ENCODE results near the gene NUMA1.

The NUMA1 gene, protein sequence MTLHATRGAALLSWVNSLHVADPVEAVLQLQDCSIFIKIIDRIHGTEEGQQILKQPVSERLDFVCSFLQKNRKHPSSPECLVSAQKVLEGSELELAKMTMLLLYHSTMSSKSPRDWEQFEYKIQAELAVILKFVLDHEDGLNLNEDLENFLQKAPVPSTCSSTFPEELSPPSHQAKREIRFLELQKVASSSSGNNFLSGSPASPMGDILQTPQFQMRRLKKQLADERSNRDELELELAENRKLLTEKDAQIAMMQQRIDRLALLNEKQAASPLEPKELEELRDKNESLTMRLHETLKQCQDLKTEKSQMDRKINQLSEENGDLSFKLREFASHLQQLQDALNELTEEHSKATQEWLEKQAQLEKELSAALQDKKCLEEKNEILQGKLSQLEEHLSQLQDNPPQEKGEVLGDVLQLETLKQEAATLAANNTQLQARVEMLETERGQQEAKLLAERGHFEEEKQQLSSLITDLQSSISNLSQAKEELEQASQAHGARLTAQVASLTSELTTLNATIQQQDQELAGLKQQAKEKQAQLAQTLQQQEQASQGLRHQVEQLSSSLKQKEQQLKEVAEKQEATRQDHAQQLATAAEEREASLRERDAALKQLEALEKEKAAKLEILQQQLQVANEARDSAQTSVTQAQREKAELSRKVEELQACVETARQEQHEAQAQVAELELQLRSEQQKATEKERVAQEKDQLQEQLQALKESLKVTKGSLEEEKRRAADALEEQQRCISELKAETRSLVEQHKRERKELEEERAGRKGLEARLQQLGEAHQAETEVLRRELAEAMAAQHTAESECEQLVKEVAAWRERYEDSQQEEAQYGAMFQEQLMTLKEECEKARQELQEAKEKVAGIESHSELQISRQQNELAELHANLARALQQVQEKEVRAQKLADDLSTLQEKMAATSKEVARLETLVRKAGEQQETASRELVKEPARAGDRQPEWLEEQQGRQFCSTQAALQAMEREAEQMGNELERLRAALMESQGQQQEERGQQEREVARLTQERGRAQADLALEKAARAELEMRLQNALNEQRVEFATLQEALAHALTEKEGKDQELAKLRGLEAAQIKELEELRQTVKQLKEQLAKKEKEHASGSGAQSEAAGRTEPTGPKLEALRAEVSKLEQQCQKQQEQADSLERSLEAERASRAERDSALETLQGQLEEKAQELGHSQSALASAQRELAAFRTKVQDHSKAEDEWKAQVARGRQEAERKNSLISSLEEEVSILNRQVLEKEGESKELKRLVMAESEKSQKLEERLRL (N-terminal part only)

DNA sequence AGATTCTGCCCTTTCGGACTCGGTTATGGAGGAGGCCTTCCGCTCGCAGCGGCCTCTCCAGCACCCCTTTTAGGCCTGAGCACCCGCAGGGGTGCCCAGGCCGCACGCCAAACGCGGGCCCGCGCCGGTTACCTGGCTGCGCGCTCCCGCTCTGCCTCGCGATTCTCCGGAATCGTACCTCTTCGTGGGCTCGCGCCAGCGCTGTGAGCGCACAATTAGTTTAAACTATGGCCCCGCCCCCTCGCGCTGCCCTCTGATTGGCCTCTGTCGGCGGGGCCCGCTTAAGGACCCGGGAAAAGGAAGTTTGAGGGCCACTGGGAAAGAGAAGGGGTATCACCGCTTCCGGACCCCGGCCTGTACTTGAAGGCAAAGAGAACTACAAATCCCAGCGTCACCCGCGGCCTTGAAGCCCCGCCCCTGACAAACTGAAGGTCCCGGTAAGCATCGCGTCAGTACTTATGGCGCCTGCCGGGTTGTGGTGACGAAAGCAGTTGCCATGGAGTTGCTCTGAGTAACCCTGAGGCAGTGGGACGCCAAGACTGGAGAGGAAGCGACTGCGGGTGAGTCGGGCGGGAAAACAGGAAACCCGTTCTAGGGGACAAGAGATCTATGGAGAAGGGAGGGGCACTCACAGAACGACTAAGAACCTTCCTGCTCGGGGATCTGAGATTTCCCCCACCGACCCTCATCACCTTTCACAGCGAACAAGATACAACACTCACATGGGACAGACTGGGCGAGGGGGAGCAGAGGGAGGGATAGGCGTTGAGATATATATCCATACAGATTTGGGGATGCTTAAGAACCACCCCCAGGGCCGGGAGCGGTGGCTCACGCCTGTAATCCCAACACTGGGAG is at the start of gene NUMA1, which contains the start of gene LRRC51:
TSS of gene NUMA1 (minus strand) at position 217 of the 858 bp plus-strand sequence. CDS start 44,599 bp downstream, outside the sequence.
TSS of gene LRRC51 (plus strand) at position 525 of the 858 bp plus-strand sequence. CDS start 8,234 bp downstream, outside the sequence.
- peak; percentile 100 for DNase-seq

DNA sequence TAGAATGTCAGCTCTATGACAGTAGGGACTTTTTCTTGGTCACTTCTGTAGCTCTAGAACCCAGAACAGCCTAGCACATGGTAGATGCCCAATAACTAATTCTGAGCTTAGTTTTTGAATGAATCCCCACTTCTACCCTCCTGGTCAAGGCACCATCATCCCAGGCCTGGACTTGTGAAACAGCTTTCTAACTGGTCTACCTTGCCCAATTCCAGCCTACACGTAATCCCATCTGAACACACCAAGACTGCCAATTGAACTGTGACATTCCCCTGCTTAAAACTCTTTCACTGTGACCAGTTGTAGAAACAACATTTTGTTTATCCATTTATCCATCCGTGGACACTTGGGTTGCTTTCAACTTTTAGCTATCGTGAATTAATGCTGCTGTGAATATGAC is 49.0 kb upstream of the NUMA1 start:
- no peak for DNase-seq

DNA sequence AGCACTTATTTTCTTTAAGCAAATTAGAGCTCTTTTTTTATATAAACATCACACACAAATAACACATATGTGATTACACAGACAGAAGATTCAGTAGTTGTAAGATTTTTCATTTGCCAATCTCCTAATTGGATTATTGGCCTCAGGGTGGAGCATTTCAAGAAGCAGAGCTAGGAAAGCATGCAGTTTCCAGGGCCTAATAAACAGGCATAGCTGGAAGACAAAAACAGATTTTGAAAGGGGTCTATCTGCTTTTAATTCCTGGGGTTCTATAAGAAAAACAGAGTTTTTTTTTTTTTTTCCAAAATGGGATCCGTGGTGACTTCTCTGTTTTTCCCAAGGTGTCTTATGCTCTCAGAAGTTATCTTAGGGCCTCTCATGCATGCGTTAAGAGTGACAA is 47.6 kb upstream of the NUMA1 start:
- no peak for DNase-seq

DNA sequence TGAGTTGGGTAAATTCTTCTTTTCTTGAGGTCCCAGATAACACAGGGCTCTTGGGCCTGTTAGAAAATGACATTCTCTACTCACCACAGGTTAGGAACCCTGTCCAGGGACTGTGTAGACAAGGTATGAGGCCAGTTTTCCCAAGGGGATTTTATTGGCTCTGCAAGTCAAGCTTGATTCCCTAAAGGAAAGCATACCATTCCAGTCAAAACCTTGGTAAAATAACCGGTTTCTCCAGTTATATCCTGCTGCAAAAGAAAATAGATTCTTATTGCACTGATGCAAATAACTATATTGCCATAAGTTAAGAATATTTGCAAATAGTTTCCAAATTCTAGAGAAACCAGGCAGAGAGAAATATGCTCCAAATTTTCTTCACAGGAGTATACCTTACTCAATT is 45.6 kb upstream of the NUMA1 start:
- no peak for DNase-seq

DNA sequence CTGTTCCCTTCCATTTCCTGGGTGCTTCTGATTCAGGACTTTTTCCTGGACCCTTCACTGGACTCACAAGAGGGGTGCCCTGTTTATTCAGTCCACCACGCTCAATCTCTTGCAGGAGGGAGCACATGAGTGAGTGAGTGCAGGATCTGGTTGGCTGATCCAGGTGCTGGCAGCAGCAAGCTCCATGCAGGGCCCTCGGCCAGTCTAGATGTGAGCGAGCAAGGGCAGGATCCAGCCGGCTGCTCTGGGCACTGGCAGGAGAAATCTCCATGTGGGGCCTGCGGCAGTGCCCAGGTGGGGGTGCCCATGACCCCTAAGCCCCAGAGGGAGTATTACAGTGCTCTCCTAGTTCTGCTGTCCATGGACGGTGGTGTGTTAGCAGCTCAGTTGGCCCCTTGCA is 43.7 kb upstream of the NUMA1 start:
- DNase-seq = no peak

DNA sequence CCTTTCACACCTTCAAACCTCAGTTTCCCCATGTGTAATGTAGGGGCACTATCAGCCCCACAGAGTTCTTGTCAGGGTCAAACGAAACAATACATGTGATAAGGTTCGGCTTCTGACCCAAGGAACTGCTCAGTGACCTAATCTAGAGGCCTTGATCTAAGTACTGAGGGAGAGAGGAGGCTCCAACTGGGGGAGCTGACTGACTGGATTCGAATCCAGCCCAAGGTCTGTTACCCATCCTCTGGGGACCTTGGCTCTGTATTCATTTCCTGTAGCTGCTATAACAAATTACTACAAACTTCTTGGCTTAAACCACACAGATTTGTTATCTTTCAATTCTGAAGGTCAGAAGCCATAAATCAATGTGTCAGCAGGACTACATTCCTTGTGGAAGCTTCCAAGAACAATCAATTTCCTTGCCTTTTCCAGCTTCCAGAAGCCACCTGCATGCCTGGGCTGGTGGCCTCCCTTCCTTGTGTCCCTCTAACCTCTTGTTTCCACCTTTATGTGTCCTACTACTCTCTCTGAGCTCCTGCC is 42.8 kb upstream of the NUMA1 start:
- DNase-seq = no peak

DNA sequence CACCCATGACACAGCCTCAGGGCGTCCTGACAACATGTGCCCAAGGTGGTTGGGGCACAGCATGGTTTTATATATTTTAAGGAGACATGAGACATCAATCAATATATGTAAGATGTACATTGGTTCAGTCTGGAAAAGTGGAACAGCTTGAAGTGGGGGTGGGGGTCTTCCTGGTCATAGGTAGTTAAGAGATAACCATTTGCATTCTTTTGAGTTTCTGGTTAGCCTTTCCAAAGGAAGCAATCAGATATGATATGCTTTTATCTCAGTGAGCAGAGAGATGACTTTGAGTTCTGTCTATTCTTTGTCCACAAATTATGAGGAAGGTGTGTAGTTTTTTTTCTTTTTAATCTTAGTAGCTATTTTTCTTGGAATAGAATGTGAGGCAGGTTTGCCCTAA is 42.3 kb upstream of the NUMA1 start:
- DNase-seq = no peak

DNA sequence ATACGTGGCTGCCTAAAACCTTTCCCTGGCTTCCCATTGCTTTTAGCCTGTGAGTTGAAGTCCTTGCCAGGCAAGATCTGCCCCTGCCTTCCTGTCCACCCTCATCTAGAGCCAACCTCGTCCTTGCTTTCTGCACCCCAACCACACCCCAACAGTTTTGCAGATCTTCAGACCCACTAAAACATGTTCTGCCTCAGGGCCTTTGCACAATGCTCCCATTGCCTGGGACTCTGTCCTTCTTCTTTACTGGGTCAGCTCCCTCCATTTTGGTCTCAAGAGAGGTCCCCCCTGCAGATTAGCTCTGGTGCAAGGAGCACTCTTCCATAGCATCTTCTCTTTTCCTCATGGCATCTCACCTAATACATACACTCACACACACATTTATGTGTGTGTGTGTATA is 40.6 kb upstream of the NUMA1 start:
- DNase-seq = no peak

DNA sequence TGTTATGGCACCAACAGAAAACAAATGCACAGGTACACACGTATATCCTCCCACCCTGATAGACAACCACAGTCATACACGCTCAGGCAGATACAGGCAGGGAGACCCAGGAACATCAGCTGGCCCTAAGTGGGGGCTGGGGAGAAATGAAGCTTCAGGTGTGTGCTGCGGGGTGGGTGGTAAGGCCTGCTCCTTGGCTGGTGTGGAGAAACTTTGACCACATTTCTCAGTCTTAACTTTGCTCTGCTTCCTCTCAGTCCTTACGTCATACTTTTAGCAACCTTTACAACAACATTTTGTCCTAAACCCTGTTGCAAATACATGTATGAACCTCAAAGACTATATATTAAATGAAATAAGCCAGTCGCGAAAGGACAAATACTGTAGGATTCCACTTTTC is 38.9 kb upstream of the NUMA1 start:
- no peak for DNase-seq

DNA sequence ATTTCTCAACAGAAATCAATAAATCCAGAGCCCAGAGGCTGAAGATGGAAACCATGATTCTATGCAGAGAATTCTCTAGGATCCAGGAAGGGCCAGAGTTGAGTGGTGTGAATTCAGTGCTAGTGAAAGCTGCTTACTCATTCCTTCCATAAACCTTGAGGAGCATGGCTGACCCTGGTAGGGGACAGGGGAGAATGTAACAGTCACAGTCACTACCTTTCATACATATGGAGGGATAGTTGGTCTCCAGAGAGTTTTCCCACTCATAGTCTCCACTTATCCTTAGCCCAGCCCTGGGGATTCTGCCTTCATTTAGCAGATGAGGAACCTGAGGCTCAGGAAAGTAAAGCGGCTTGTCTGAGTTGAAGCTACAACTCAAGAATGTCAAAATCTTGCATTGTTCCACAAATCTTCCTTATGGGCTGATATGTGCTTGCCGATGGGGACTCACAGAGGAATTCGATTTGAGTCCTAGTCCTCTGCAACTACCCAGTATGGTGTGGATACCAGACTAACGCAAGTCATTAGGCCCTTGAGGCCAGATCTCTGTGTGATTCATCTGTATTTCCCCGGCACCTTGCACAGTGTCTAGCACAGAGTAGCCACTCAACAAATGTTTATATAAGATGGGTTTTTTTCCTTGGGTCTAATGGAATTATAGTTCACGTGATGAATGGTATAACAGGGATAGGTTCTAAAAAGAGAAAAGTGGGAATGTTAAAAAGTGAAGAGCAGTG is 35.8 kb upstream of the NUMA1 start:
- DNase-seq = no peak

DNA sequence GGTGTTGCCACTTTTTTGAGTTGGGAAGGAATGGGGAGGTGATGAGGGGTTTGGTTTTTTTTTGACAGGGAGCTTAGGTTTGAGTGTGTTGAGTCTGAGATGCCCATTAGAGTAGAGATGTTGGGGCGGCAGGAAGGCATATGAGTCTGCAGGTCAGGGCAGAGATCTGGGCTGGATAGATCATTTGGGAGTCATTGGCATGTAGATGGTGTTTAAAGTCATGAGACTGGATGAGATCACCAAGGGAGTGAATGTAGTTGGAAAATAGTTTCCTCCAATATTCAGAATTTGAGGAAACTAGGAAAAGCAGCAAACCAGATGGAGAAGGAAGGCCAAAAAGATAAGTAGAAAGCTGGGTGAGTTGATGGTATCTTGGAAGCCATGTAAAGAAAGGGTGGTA is 34.2 kb upstream of the NUMA1 start:
- DNase-seq = no peak

DNA sequence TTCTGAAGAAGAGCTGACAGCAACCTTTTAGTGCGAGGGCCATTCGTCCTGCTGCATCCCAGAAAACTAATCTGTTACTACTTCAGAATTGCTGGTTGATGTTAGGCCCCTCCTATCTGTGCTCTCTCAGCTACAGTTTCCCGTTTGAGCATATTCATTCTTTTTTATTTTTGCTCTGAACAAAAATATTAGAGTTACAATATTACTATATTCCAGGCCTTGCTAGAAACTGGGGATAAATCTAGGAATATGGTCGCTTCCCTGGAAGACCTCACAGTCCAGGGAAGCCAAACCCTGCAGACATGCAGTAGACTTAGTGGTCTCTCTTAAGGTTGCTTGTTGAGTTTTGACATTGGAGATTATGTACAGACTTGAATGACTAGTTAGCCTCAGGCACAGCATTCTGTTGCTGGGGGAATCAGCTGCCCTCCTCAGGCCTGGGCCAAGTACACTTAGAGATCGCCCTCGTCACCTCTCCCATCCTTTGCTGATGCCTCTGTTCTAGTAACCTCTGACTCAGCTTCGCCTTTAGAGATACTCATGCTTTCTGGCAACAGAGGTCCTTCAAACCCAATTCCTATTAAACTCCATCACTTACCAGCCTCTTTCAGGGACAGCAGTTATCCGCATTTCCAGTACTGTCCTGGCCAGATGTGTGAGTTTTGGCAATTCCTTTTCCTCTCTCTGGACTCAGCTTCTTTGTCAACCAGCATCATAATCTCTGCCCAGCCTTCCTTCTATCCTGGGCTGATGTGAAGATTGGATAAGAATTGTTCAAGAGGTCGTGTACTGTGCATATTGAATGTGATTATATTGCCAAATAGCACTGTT is 32.9 kb upstream of the NUMA1 start:
- DNase-seq = no peak

DNA sequence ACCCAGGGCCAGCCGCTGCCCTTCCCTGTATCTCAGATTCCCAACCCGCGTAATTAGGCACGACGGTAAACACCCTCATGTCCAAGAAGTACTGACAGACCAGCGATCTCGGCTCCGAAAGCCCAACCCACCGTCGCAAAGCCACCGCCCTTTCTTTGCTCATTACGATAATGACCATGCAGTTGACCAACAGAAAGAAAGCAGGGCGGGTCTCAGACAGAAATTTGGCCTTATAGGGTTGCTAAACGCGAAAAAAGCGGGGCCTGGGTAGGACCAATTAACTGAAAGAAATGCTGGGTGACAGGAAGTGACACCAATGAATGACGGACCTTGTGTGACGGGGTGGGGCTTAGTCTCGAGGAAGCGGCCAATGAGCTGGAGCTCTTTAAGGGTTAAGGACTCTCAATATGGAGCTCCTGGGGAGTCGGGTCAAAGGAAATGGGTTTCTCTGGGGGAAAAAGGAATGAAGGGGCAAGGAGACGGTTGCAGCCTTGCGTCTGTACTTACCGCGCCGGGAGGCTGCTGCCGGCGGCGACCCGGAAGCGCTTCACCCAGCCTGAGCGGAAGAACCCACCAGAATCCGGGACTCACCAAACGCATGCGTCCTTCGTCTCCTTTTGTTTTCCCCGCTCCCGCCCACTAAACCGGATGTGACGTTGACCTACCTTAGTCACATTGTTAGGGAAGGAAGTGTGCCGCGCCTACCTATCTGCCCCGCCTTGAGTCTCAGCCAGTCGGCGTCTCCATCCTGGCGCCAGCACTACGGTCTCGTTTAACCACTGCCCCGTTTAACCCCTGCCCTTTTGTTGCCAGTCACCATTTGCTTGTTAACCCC is 32.0 kb upstream of the NUMA1 start, which contains the start of gene ANAPC15:
TSS of gene ANAPC15 (minus strand) at position 553 of the 835 bp plus-strand sequence. CDS start 1,419 bp downstream, outside the sequence.
- DNase-seq = peak; percentile 100

DNA sequence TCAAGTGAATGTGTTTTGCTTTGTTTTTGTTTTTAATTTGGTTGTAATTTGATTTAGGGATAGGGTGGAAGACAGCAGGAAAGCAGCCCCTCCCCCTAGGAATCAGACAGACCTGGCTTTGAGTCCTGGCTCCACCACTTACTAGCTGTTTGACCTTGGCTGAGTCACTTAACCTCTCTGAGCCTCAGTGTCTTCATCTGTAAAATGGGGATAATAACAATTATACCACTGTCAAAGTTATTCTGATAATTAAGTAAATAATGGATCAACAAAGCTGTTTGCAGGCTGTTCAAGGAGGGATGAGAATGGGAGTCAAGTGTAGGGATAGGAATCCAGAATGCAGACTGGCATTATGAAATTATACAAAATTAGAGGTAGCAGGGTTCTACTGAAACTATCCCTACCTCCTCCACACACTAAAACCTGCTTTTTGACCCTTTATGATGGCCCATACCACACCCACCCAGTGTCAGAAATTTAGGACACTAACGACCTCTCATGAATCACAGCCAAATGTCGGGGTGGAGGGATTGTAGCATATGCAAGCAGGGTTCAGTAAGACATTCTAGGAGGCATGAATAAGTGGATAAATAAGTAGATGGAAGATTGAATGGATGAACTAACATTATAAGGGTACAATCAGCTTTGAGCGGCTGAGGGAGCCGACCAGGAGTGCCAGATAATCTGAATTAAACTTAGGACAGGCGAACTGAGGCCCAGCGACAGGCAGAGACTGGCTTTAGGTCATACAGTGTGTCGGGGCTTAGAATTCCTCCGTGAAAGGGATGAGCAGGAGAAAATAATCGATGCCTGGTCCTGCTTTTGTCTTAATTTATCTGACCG is 31.2 kb upstream of the NUMA1 start:
- no peak for DNase-seq

DNA sequence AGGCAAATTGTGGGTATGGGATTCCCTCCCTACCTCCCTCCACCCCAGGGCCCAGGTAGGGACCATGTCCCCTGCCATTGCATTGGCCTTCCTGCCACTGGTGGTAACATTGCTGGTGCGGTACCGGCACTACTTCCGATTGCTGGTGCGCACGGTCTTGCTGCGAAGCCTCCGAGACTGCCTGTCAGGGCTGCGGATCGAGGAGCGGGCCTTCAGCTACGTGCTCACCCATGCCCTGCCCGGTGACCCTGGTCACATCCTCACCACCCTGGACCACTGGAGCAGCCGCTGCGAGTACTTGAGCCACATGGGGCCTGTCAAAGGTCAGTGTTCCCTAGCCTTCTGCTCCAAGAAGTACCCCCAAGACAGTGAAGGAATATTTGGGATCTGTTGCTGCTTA is 25.5 kb upstream of the NUMA1 start, which contains the start of gene TOMT:
TSS of gene TOMT (plus strand) at position 37 of the 400 bp plus-strand sequence. CDS start at position 65, 28 bp downstream.
- no peak for DNase-seq

DNA sequence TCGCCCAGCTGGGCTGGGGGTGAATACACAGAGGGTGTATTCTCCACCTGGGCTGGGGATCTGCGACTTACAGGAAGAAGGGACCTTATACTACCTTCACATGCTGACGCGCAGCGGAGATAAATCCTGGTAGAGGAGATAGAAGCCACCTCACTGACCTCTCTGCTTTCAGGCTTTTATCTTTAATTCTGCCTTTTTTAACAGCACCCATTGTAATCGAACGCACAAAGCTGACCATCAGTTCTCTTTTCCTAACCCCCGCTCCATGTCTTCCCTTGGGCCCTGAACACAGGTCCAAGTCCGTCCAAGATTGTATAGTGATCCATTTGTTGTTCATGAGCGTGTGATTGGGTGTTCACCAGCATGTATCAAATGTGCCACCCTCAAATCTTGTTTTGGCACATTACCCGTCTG is 23.4 kb upstream of the NUMA1 start:
- no peak for DNase-seq

DNA sequence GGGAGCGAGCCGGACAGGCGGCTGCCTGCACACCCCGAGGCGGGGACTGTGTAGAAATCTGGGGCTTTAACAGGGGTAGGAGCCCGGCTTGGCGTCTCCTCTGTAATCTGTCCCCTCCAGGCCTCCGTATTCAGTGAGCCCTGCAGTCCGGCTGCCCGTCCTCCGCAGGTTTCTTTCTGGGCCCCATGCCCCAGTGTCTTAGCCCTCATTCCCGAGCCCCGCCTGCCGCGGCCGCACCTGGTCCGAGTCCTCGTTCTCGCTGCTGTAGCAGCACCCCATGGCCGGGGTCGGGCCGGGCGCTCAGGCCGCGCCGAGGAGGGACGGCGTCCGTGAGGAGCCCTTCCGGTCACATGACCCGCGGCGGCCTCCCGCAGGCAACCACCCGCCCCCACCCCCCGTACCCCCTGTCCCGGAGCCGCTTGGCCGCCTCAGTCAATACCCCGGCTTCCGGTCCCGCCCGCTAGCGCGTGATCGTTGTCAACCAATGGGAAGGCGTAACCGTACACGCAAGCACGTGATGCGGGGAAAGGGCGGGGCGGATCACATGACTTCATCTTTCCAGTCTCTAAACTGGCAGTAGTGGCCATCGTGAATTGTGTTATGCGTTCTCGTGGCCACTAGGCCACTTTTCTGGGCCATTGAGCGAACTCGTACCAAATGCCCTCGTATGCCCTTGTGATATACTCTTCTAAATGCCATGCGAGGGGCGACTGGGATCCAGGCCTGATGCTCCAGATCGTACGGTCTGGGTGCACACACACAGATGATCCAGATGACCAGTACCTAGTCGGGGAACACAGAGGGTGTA is 22.8 kb upstream of the NUMA1 start, which contains the start of gene LAMTOR1:
TSS of gene LAMTOR1 (minus strand) at position 352 of the 808 bp plus-strand sequence. CDS start at position 279, 73 bp downstream.
- DNase-seq = peak; percentile 98
